Neuronal stem cell (in vitro differentiated cells): ENCODE results near the gene DCDC1. TPM values are rescaled to one million over a fixed set of nuclear protein-coding genes. Genes with fewer than 3 reads are reported as not detected.
A peak's percentile ranks its signal among the peaks of the same experiment; 100 is the strongest.

ENCODE experiments used
- DNase-seq: peaks from one replicate; pipeline ENCODE4 v3.0.0-alpha.2; 2013; ENCODE audit warnings: low spot score
- H2AFZ ChIP-seq: one replicate; pipeline ENCODE4 v1.6.1; 2013; ENCODE audit warnings: mild to moderate bottlenecking, low read length, inconsistent platforms
- H2AK5ac ChIP-seq: 2 replicates; pipeline ENCODE4 v1.6.1; 2013; ENCODE audit warnings: low read depth, mild to moderate bottlenecking, inconsistent platforms, low read length, moderate library complexity, mixed read lengths
- H2BK120ac ChIP-seq: 2 replicates; pipeline ENCODE4 v1.6.1; 2013; ENCODE audit warnings: low read depth, mild to moderate bottlenecking, inconsistent platforms, low read length, moderate library complexity, mixed read lengths
- H2BK12ac ChIP-seq: one replicate; pipeline ENCODE4 v1.6.1; 2013; ENCODE audit warnings: low read length, inconsistent platforms
- H2BK15ac ChIP-seq: 2 replicates; pipeline ENCODE4 v1.6.1; 2013; ENCODE audit warnings: mild to moderate bottlenecking, low read length, inconsistent platforms, mixed read lengths
- H2BK5ac ChIP-seq: one replicate; pipeline ENCODE4 v1.6.1; 2013; ENCODE audit warnings: inconsistent platforms, mild to moderate bottlenecking, low read length, moderate library complexity
- H3K14ac ChIP-seq: one replicate; pipeline ENCODE4 v1.6.1; 2013; ENCODE audit warnings: low read length, inconsistent platforms
- H3K18ac ChIP-seq: 2 replicates; pipeline ENCODE4 v1.6.1; 2013; ENCODE audit warnings: low read length, inconsistent platforms
- H3K23ac ChIP-seq: 2 replicates; pipeline ENCODE4 v1.6.1; 2013; ENCODE audit warnings: low read depth, mild to moderate bottlenecking, mixed read lengths, low read length, inconsistent platforms; ENCODE audit not compliant: poor library complexity
- H3K27ac ChIP-seq: replicated peaks from 3 replicates; pipeline ENCODE4 v1.5.1; 2013; ENCODE audit warnings: low read length, inconsistent platforms
- H3K27me3 ChIP-seq, 3 experiments: 2 replicates each; pipeline ENCODE4 v1.6.1; 2013; ENCODE audit warnings: low read length in 3 of 3, mild to moderate bottlenecking in 2 of 3, inconsistent platforms in 1 of 3, low read depth in 1 of 3, mixed read lengths in 1 of 3, moderate library complexity in 1 of 3; ENCODE audit not compliant: control insufficient read depth in 3 of 3, insufficient read depth in 3 of 3
- H3K36me3 ChIP-seq, 2 donors: replicated peaks in 1 of 2; 2 replicates each; pipeline ENCODE4 v1.6.1; 2013; ENCODE audit warnings: low read length in 2 of 2; ENCODE audit not compliant: control insufficient read depth in 2 of 2, insufficient read depth in 2 of 2
- H3K4ac ChIP-seq: 2 replicates; pipeline ENCODE4 v1.6.1; 2013; ENCODE audit warnings: inconsistent platforms, mild to moderate bottlenecking, low read length, moderate library complexity
- H3K4me1 ChIP-seq, 2 donors: 1 replicate in 1 of 2; 2 replicates in 1 of 2; pipeline ENCODE4 v1.6.1; 2013; ENCODE audit warnings: low read length in 2 of 2, low read depth in 1 of 2; ENCODE audit not compliant: control insufficient read depth in 2 of 2, insufficient read depth in 1 of 2
- H3K4me2 ChIP-seq: one replicate; pipeline ENCODE4 v1.6.1; 2013; ENCODE audit warnings: mild to moderate bottlenecking, low read length, inconsistent platforms; ENCODE audit not compliant: insufficient read depth, poor library complexity, severe bottlenecking
- H3K4me3 ChIP-seq, 2 donors: 2 replicates each; pipeline ENCODE4 v1.5.1; 2013; ENCODE audit warnings: low read length in 2 of 2, mild to moderate bottlenecking in 2 of 2, inconsistent platforms in 1 of 2, moderate library complexity in 1 of 2
- H3K79me1 ChIP-seq: one replicate; pipeline ENCODE4 v1.6.1; 2013; ENCODE audit warnings: low read depth, mild to moderate bottlenecking, inconsistent platforms, low read length, moderate library complexity
- H3K9ac ChIP-seq: one replicate; pipeline ENCODE4 v1.6.1; 2013; ENCODE audit warnings: mild to moderate bottlenecking, low read depth, low read length, inconsistent platforms; ENCODE audit not compliant: poor library complexity
- H3K9me3 ChIP-seq, 2 donors: replicated peaks in 1 of 2; 2 replicates each; pipeline versions ENCODE3 to v1.6.1; 2013; ENCODE audit warnings: low read length in 2 of 2, mild to moderate bottlenecking in 2 of 2, inconsistent platforms in 1 of 2, low read depth in 1 of 2, mixed read lengths in 1 of 2, moderate library complexity in 1 of 2; ENCODE audit not compliant: control insufficient read depth in 2 of 2, insufficient read depth in 1 of 2
- H4K8ac ChIP-seq: one replicate; pipeline ENCODE4 v1.6.1; 2013; ENCODE audit warnings: low read depth, mild to moderate bottlenecking, inconsistent platforms, low read length, moderate library complexity
- H4K91ac ChIP-seq: one replicate; pipeline ENCODE4 v1.6.1; 2013; ENCODE audit warnings: low read length, low read depth, mild to moderate bottlenecking, inconsistent platforms; ENCODE audit not compliant: poor library complexity
- WGBS, 2 donors: extraction: QIAGEN DNeasy Blood & Tissue Kit; methylation state at CpG; one replicate each; pipeline ENCODE4 v1.1.7; 2013; ENCODE audit warnings: missing lambda C conversion rate in 2 of 2, mixed read lengths in 1 of 2; ENCODE audit not compliant: insufficient read length in 2 of 2, insufficient replicate concordance in 1 of 2; ENCODE audit errors: extremely low coverage in 2 of 2; 5-methylcytosine and 5-hydroxymethylcytosine counted together
- polyA plus RNA-seq, 2 experiments: library from polyadenylated mRNA; stranded (reverse); fragments of 200-250 nt; gene quantifications; one replicate each; pipeline ENCODE4 v1.2.3, GENCODE V29; 2013

DCDC1 gene
- 1.0 TPM for polyA plus RNA-seq (2013, experiment 1 of 2)
- 0.98 TPM for polyA plus RNA-seq (2013, experiment 2 of 2)

GRCh38 chr11:31369348-31370329 is at the start of gene DCDC1, which contains the start of gene DNAJC24:
DCDC1 (minus strand) TSS chr11:31369739; CDS start chr11:31328280, 41,459 bp downstream.
DNAJC24 (plus strand) TSS chr11:31369860; CDS start chr11:31370749, 889 bp downstream.
- no peaks in the 10 kb centered on the region for H3K9me3 ChIP-seq
- WGBS, 2 donors, result no CpG with 5 or more reads among the region's 53 CpGs
- peak; percentile 91 for DNase-seq
- H2AK5ac ChIP-seq, result no peak within 1 kb of the TSS
- peak within 1 kb of the TSS; percentile 82 for H4K8ac ChIP-seq
- H4K91ac ChIP-seq, result no peak within 1 kb of the TSS
- peak within 1 kb of the TSS; percentile 89 for H3K23ac ChIP-seq
- peak within 1 kb of the TSS; percentile 87 for H3K18ac ChIP-seq
- peak within 1 kb of the TSS; percentile 95 for H2AFZ ChIP-seq
- H3K4me2 ChIP-seq, result peak within 1 kb of the TSS; percentile 91
- H3K36me3 ChIP-seq, result peaks cover 0 to 35% of the 10 kb centered on the region in 2 donors
- no peak within 1 kb of the TSS for H2BK5ac ChIP-seq
- H2BK120ac ChIP-seq, result no peak within 1 kb of the TSS
- peak within 1 kb of the TSS; percentile 80 to 93 for H3K4me3 ChIP-seq
- H3K27me3 ChIP-seq, result no peaks in the 10 kb centered on the region
- H3K79me1 ChIP-seq, result peaks cover 2% of the 10 kb centered on the region
- peak within 1 kb of the TSS; percentile 21 for H3K14ac ChIP-seq
- H2BK12ac ChIP-seq, result no peak within 1 kb of the TSS
- H2BK15ac ChIP-seq, result no peak within 1 kb of the TSS
- peaks cover 0 to 2% of the 10 kb centered on the region in 2 donors for H3K4me1 ChIP-seq
- peak within 1 kb of the TSS; percentile 73 for H3K27ac ChIP-seq
- H3K9ac ChIP-seq, result peak within 1 kb of the TSS; percentile 70
- no peak within 1 kb of the TSS for H3K4ac ChIP-seq

- WGBS, 2 donors, result no CpG with 5 or more reads among the region's 3 CpGs
- Histone ChIP-seq H2BK5ac (no peak overlapping the region), H2BK15ac (no peak overlapping the region), H2BK120ac (no peak overlapping the region), H3K9me3 (no peaks in the 10 kb centered on the region), H3K4ac (no peak overlapping the region), H3K36me3 (peaks cover 0 to 13% of the 10 kb centered on the region in 2 donors), H3K9ac (no peak overlapping the region), H3K4me1 (peaks cover 19 to 22% of the 10 kb centered on the region in 2 donors), H2AFZ (no peak overlapping the region), H2AK5ac (no peak overlapping the region), H3K79me1 (no peaks in the 10 kb centered on the region), H3K4me2 (no peak overlapping the region), H4K8ac (no peak overlapping the region), H3K27me3 (no peaks in the 10 kb centered on the region), H3K18ac (no peak overlapping the region), H3K23ac (no peak overlapping the region), H2BK12ac (no peak overlapping the region), H3K27ac (no peak overlapping the region), H3K4me3 (no peak overlapping the region), H4K91ac (no peak overlapping the region), H3K14ac (no peak overlapping the region)
- DNase-seq, result no peak
These were observed 49.6 kb upstream of the DCDC1 start for GRCh38 chr11:31419138-31419537.

GRCh38 chr11:31417816-31418215 is 48.3 kb upstream of the DCDC1 start:
- Histone ChIP-seq H2BK15ac (no peak overlapping the region), H2AFZ (no peak overlapping the region), H3K27me3 (no peaks in the 10 kb centered on the region), H3K27ac (no peak overlapping the region), H3K4me1 (peaks cover 18 to 22% of the 10 kb centered on the region in 2 donors), H3K4me2 (no peak overlapping the region), H2BK5ac (no peak overlapping the region), H3K79me1 (no peaks in the 10 kb centered on the region), H3K36me3 (peaks cover 0 to 13% of the 10 kb centered on the region in 2 donors), H4K91ac (no peak overlapping the region), H3K4ac (no peak overlapping the region), H4K8ac (no peak overlapping the region), H3K9me3 (no peaks in the 10 kb centered on the region), H3K23ac (no peak overlapping the region), H3K14ac (no peak overlapping the region), H2BK120ac (no peak overlapping the region), H3K9ac (no peak overlapping the region), H2AK5ac (no peak overlapping the region), H3K4me3 (no peak overlapping the region), H3K18ac (no peak overlapping the region), H2BK12ac (no peak overlapping the region)
- DNase-seq, result no peak
- WGBS, 2 donors, result no CpG with 5 or more reads among the region's 2 CpGs

GRCh38 chr11:31417357-31417756 is 47.8 kb upstream of the DCDC1 start:
- no peaks in the 10 kb centered on the region for H3K9me3 ChIP-seq
- no CpG with 5 or more reads among the region's 1 CpG for WGBS, 2 donors
- no peak overlapping the region for H2BK12ac ChIP-seq

More at GRCh38 chr11:31417357-31417756, 47.8 kb upstream of the DCDC1 start:
- no peak overlapping the region for H2BK5ac ChIP-seq
- no peak for DNase-seq
- H2BK15ac ChIP-seq, result no peak overlapping the region
- H4K8ac ChIP-seq, result no peak overlapping the region
- H3K4me3 ChIP-seq, result no peak overlapping the region
- H2BK120ac ChIP-seq, result no peak overlapping the region
- no peak overlapping the region for H3K4me2 ChIP-seq
- H3K18ac ChIP-seq, result no peak overlapping the region
- no peak overlapping the region for H3K14ac ChIP-seq
- H3K27ac ChIP-seq, result no peak overlapping the region
- H3K4ac ChIP-seq, result no peak overlapping the region
- H3K9ac ChIP-seq, result no peak overlapping the region
- peaks cover 0 to 13% of the 10 kb centered on the region in 2 donors for H3K36me3 ChIP-seq
- H3K4me1 ChIP-seq, result peaks cover 14 to 22% of the 10 kb centered on the region in 2 donors
- no peak overlapping the region for H3K23ac ChIP-seq
- H4K91ac ChIP-seq, result no peak overlapping the region
- no peaks in the 10 kb centered on the region for H3K27me3 ChIP-seq
- no peak overlapping the region for H2AFZ ChIP-seq
- no peak overlapping the region for H2AK5ac ChIP-seq
- H3K79me1 ChIP-seq, result no peaks in the 10 kb centered on the region
